Progenitor cell of endocrine pancreas (in vitro differentiated cells): ENCODE data around the gene KCNQ5. TPM values are rescaled to one million over a fixed set of nuclear protein-coding genes. Genes with fewer than 3 reads are reported as not detected.
"Not testable (repeated sequence)": the region's sequence is repeated elsewhere in the genome, so short reads cannot be mapped to it uniquely, and the experiment has no call there.

Experiments used
- DNase-seq: peaks from one replicate; pipeline ENCODE4 v3.0.0; 2021; ENCODE audit warnings: low spot score; ENCODE audit not compliant: unreplicated experiment
- H3K27ac Mint-ChIP-seq: 2 replicates; pipeline ENCODE4 v1.8.0; 2021; ENCODE audit warnings: mild to moderate bottlenecking, moderate library complexity, mixed read lengths
- H3K27me3 Mint-ChIP-seq: 2 replicates; pipeline ENCODE4 v1.8.0; 2021; ENCODE audit warnings: mixed read lengths
- H3K36me3 Mint-ChIP-seq: 2 replicates; pipeline ENCODE4 v1.8.0; 2022; ENCODE audit warnings: mixed read lengths; ENCODE audit not compliant: insufficient read depth
- H3K4me1 Mint-ChIP-seq: 2 replicates; pipeline ENCODE4 v1.8.0; 2021; ENCODE audit warnings: low read depth, mixed read lengths
- H3K4me3 Mint-ChIP-seq: 2 replicates; pipeline ENCODE4 v1.8.0; 2021; ENCODE audit warnings: low read depth, mild to moderate bottlenecking, moderate library complexity, mixed read lengths
- H3K9me3 Mint-ChIP-seq: 2 replicates; pipeline ENCODE4 v1.8.0; 2021; ENCODE audit warnings: low read depth, mixed read lengths
- CTCF ChIP-seq: fragments of 200-600 bp; sonication (generic); IDR thresholded peaks from one replicate; pipeline ENCODE4 v1.5.0; 2021; ENCODE audit warnings: antibody characterized with exemption, mild to moderate bottlenecking; ENCODE audit not compliant: unreplicated experiment
- total RNA-seq: library from RNA; stranded (reverse); gene quantifications from 2 replicates; pipeline ENCODE4 v1.2.1, GENCODE V29; 2021

The KCNQ5 gene
- total RNA-seq, 1 donor from 2014 or later, result 1.0 TPM

GRCh38 chr6:72890671-72891070 lies 268.8 kb downstream of the KCNQ5 start:
- H3K27ac Mint-ChIP-seq, result no peak overlapping the region
- no peak overlapping the region for H3K4me3 Mint-ChIP-seq
- no peak for DNase-seq
- H3K9me3 Mint-ChIP-seq, result peaks cover 12% of the 10 kb centered on the region
- no peaks in the 10 kb centered on the region for H3K36me3 Mint-ChIP-seq
- no peaks in the 10 kb centered on the region for H3K27me3 Mint-ChIP-seq
- no peaks in the 10 kb centered on the region for H3K4me1 Mint-ChIP-seq
- TF ChIP-seq CTCF, result no peak

GRCh38 chr6:72892901-72893300 lies 271.0 kb downstream of the KCNQ5 start:
- Mint-ChIP-seq H3K9me3 (peaks cover 6% of the 10 kb centered on the region), H3K27me3 (no peaks in the 10 kb centered on the region), H3K4me1 (no peaks in the 10 kb centered on the region), H3K27ac (no peak overlapping the region), H3K36me3 (no peaks in the 10 kb centered on the region), H3K4me3 (no peak overlapping the region)
- DNase-seq, result no peak
- TF ChIP-seq CTCF, result no peak

GRCh38 chr6:72894091-72894490 lies 272.2 kb downstream of the KCNQ5 start:
- H3K27me3 Mint-ChIP-seq, result no peaks in the 10 kb centered on the region
- H3K27ac Mint-ChIP-seq, result no peak overlapping the region
- DNase-seq, result no peak
- H3K4me1 Mint-ChIP-seq, result no peaks in the 10 kb centered on the region
- H3K9me3 Mint-ChIP-seq, result peaks cover 11% of the 10 kb centered on the region
- H3K36me3 Mint-ChIP-seq, result no peaks in the 10 kb centered on the region
- no peak for TF ChIP-seq CTCF
- H3K4me3 Mint-ChIP-seq, result no peak overlapping the region

- not testable (repeated sequence) for H3K4me3 Mint-ChIP-seq, H3K4me1 Mint-ChIP-seq, H3K27ac Mint-ChIP-seq, H3K36me3 Mint-ChIP-seq, H3K27me3 Mint-ChIP-seq, DNase-seq
- peaks cover 13% of the 10 kb centered on the region for H3K9me3 Mint-ChIP-seq
Measured at GRCh38 chr6:72898313-72898712, 276.4 kb downstream of the KCNQ5 start.

GRCh38 chr6:72905705-72906478 lies 284.0 kb downstream of the KCNQ5 start:
- Mint-ChIP-seq H3K4me3 (no peak overlapping the region), H3K36me3 (no peaks in the 10 kb centered on the region), H3K27ac (no peak overlapping the region), H3K4me1 (no peaks in the 10 kb centered on the region), H3K9me3 (no peaks in the 10 kb centered on the region), H3K27me3 (no peaks in the 10 kb centered on the region)
- no peak for TF ChIP-seq CTCF
- DNase-seq, result no peak
